Keratinocyte (primary cell): Measurements from ENCODE around the gene GALNT7. TPM values are rescaled to one million over a fixed set of nuclear protein-coding genes. Genes with fewer than 3 reads are reported as not detected.

ENCODE experiments used
- DNase-seq: peaks from one replicate; pipeline ENCODE4 v3.0.0-alpha.2; 2011; ENCODE audit warnings: low read depth, missing footprints, low spot score
- FAIRE-seq: peaks from 2 replicates; lab custom pipeline; 2011; peaks lifted over from hg19 to GRCh38; lab: Jason Lieb, UNC
- H2AFZ ChIP-seq: 2 replicates; pipeline ENCODE4 v1.6.0; 2012; ENCODE audit warnings: low read length, control low read depth, inconsistent platforms; ENCODE audit not compliant: control insufficient read depth
- H3K27ac ChIP-seq: 2 replicates; pipeline ENCODE4 v1.5.1; 2011; ENCODE audit warnings: low read length; ENCODE audit not compliant: control insufficient read depth, insufficient read depth
- H3K27me3 ChIP-seq: 3 replicates; pipeline ENCODE4 v1.6.0; 2011; ENCODE audit warnings: low read length; ENCODE audit not compliant: control insufficient read depth, insufficient read depth; ENCODE audit errors: extremely low read depth
- H3K36me3 ChIP-seq, 2 experiments: 2 replicates in 1 of 2; 3 replicates in 1 of 2; pipeline ENCODE4 v1.5.1; 2011; ENCODE audit warnings: low read length in 2 of 2, mild to moderate bottlenecking in 1 of 2; ENCODE audit not compliant: control insufficient read depth in 2 of 2, insufficient read depth in 2 of 2; ENCODE audit errors: extremely low read depth in 1 of 2
- H3K4me1 ChIP-seq: 3 replicates; pipeline ENCODE4 v1.5.1; 2011; ENCODE audit warnings: low read length; ENCODE audit not compliant: control insufficient read depth, insufficient read depth; ENCODE audit errors: extremely low read depth
- H3K4me2 ChIP-seq: 3 replicates; pipeline ENCODE4 v1.6.0; 2011; ENCODE audit warnings: low read depth, low read length; ENCODE audit not compliant: control insufficient read depth, insufficient read depth; ENCODE audit errors: extremely low read depth
- H3K4me3 ChIP-seq, 3 experiments: fragments of 200-600 bp in 1 of 3; sonication (generic) in 1 of 3; 2 replicates in 2 of 3; 3 replicates in 1 of 3; pipeline ENCODE4 v1.5.1; 2011 to 2016; ENCODE audit warnings: low read length in 3 of 3, mild to moderate bottlenecking in 3 of 3, control low read depth in 2 of 3, inconsistent platforms in 1 of 3, low read depth in 1 of 3, mixed read lengths in 1 of 3, mixed run types in 1 of 3, moderate library complexity in 1 of 3; ENCODE audit not compliant: control insufficient read depth in 2 of 3, insufficient read depth in 2 of 3; ENCODE audit errors: extremely low read depth in 1 of 3
- H3K79me2 ChIP-seq: 2 replicates; pipeline ENCODE4 v1.6.0; 2012; ENCODE audit warnings: low read length; ENCODE audit not compliant: control insufficient read depth, insufficient read depth
- H3K9ac ChIP-seq: 3 replicates; pipeline ENCODE4 v1.6.0; 2011; ENCODE audit warnings: low read length; ENCODE audit not compliant: control insufficient read depth, insufficient read depth; ENCODE audit errors: extremely low read depth
- H3K9me1 ChIP-seq: 3 replicates; pipeline ENCODE4 v1.6.0; 2011; ENCODE audit warnings: low read length; ENCODE audit not compliant: control insufficient read depth, insufficient read depth; ENCODE audit errors: extremely low read depth
- H3K9me3 ChIP-seq: 2 replicates; pipeline ENCODE4 v1.5.1; 2012; ENCODE audit warnings: low read depth, low read length; ENCODE audit not compliant: control insufficient read depth
- H4K20me1 ChIP-seq: 3 replicates; pipeline ENCODE4 v1.6.0; 2011; ENCODE audit warnings: low read length; ENCODE audit not compliant: control insufficient read depth, insufficient read depth; ENCODE audit errors: extremely low read depth
- EZH2 ChIP-seq: IDR thresholded peaks from one replicate; pipeline ENCODE4 v1.6.1; 2012; ENCODE audit warnings: inconsistent platforms, mild to moderate bottlenecking, low read length, moderate library complexity
- dilution Hi-C: fragments of 300-500 bp; cut with MboI; formaldehyde crosslinking; loops from one replicate; pipeline ENCODE4 v1.7.0; 2020; ENCODE audit warnings: low sequenced_read_pairs; ENCODE audit not compliant: extremely low pct_ligation_motif_present
- polyA plus RNA-seq, 5 experiments: library from polyadenylated mRNA; depleted of rRNA in 3 of 5; stranded (reverse) in 3 of 5; stranded (forward) in 1 of 5; unstranded in 1 of 5; fragments of >200 nt; gene quantifications; 1 replicate in 1 of 5; 2 replicates in 3 of 5; 3 replicates in 1 of 5; pipeline versions ENCODE4 v1.2.1 to v1.2.3, GENCODE V29; 2011 to 2012; ENCODE audit warnings: missing spikeins in 2 of 5, low read depth in 1 of 5, low replicate concordance in 1 of 5
- TF ChIP-seq, protein P1 (sequence below), 3 experiments: IDR thresholded peaks in 1 of 3; conservative IDR thresholded peaks in 1 of 3; optimal IDR thresholded peaks in 1 of 3; 2 replicates in 2 of 3; 3 replicates in 1 of 3; pipeline versions ENCODE3 to v1.5.1; 2011; ENCODE audit warnings: low read length in 3 of 3, mild to moderate bottlenecking in 3 of 3, moderate library complexity in 2 of 3, control low read depth in 1 of 3, inconsistent platforms in 1 of 3; ENCODE audit not compliant: insufficient read depth in 2 of 3; ENCODE audit errors: extremely low read depth in 1 of 3

Gene GALNT7
- polyA plus RNA-seq, 1 donor (not counting 4 experiments of a cell fraction or from before 2014, with no cell fraction given), result 28.8 TPM

DNA sequence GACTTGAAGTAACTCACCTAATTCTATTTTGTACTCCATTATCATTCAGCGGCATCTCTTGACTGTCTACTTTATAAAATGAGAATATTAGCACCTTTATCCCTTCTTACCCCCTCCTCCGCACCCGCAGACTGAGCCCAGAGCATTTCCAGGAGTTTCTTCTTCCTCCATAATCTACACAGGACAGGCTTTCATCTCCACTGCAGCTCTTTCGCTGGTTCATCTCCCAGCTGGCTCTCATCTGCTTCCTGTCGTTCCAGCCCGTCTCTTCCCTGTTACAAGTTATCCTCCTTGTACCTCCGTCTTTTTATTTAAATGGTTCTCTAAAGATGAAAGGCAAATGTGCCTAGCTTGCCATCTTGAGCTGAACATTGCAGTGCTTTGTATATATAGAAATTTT is 39.8 kb downstream of the GALNT7 start:
- Histone ChIP-seq H3K79me2 (no peaks in the 10 kb centered on the region), H2AFZ (no peak overlapping the region), H3K27ac (no peak overlapping the region), H3K9me3 (no peaks in the 10 kb centered on the region), H3K36me3 (no peaks in the 10 kb centered on the region), H3K4me1 (peaks cover 25% of the 10 kb centered on the region), H3K4me2 (no peak overlapping the region), H3K9me1 (no peaks in the 10 kb centered on the region), H3K9ac (no peak overlapping the region), H4K20me1 (no peaks in the 10 kb centered on the region), H3K4me3 (no peak overlapping the region), H3K27me3 (no peaks in the 10 kb centered on the region)
- TF ChIP-seq EZH2, result no peak
- TF ChIP-seq, protein P1, sequence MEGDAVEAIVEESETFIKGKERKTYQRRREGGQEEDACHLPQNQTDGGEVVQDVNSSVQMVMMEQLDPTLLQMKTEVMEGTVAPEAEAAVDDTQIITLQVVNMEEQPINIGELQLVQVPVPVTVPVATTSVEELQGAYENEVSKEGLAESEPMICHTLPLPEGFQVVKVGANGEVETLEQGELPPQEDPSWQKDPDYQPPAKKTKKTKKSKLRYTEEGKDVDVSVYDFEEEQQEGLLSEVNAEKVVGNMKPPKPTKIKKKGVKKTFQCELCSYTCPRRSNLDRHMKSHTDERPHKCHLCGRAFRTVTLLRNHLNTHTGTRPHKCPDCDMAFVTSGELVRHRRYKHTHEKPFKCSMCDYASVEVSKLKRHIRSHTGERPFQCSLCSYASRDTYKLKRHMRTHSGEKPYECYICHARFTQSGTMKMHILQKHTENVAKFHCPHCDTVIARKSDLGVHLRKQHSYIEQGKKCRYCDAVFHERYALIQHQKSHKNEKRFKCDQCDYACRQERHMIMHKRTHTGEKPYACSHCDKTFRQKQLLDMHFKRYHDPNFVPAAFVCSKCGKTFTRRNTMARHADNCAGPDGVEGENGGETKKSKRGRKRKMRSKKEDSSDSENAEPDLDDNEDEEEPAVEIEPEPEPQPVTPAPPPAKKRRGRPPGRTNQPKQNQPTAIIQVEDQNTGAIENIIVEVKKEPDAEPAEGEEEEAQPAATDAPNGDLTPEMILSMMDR (optimal IDR thresholded peaks at IDR 0.05 in 1 of 3, IDR thresholded peaks at IDR 0.05 in 1 of 3, conservative IDR thresholded peaks at IDR 0.05 in 1 of 3; ENCODE audit: extremely low read depth in 1 of 3, insufficient read depth in 2 of 3, low read length in 3 of 3), result no peak
- FAIRE-seq (no peak), DNase-seq (no peak)
- dilution Hi-C loops, result no loop called here

DNA sequence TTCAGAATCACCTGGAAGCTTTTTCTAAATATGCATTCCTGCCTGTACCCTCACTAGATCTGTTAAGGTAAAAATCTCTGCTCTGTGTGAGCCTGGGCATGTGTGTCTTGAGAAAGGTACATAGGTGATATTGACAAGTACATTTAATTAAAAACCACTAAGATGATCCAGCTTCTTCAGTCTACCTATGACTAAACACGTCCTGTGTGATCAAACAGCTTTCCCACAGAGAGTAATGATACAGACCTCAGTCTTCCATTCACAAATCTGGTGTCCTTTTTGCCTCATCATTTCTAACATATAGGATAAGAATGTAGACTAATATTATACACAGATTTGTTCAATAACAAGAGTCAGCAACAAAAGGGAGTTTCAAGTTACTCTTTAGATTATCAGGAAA is 42.6 kb downstream of the GALNT7 start:
- Histone ChIP-seq H3K27me3 (no peaks in the 10 kb centered on the region), H3K79me2 (peaks cover 1% of the 10 kb centered on the region), H3K4me2 (peak overlapping the region; percentile 6), H3K36me3 (no peaks in the 10 kb centered on the region), H3K27ac (peak overlapping the region; percentile 47), H3K9me3 (no peaks in the 10 kb centered on the region), H3K4me3 (no peak overlapping the region), H3K9ac (no peak overlapping the region), H2AFZ (no peak overlapping the region), H4K20me1 (no peaks in the 10 kb centered on the region), H3K9me1 (no peaks in the 10 kb centered on the region), H3K4me1 (peaks cover 34% of the 10 kb centered on the region)
- FAIRE-seq, result no peak
- no peak for DNase-seq
- dilution Hi-C loops, result no loop called here
- TF ChIP-seq EZH2, result no peak
- TF ChIP-seq, protein P1 (optimal IDR thresholded peaks at IDR 0.05 in 1 of 3, IDR thresholded peaks at IDR 0.05 in 1 of 3, conservative IDR thresholded peaks at IDR 0.05 in 1 of 3; ENCODE audit: extremely low read depth in 1 of 3, insufficient read depth in 2 of 3, low read length in 3 of 3), result no peak
